K562 (cell line): Measurements from ENCODE around the gene PPIP5K2. TPM values are rescaled to one million over a fixed set of nuclear protein-coding genes. Genes with fewer than 3 reads are reported as not detected.

ENCODE experiments used
- ETV5 ChIP-seq: sonication (generic); formaldehyde crosslinking; IDR thresholded peaks from 2 replicates; pipeline ENCODE4 v1.4.0; 2020; ENCODE audit warnings: low read depth, mild to moderate bottlenecking, missing genetic modification reagents
- GMEB1 ChIP-seq: fragments of 250-450 bp; sonication (Bioruptor Pico); IDR thresholded peaks from 2 replicates; pipeline ENCODE4 v1.4.0; 2020; ENCODE audit warnings: mild to moderate bottlenecking
- HOXB6 ChIP-seq: fragments of 250-450 bp; sonication (Bioruptor Pico); IDR thresholded peaks from 2 replicates; pipeline ENCODE4 v1.5.1; 2022; ENCODE audit warnings: mild to moderate bottlenecking, borderline replicate concordance
- KDM2B ChIP-seq: fragments of 250-450 bp; sonication (Bioruptor Pico); IDR thresholded peaks from 2 replicates; pipeline ENCODE4 v1.8.0; 2021; ENCODE audit warnings: mild to moderate bottlenecking, moderate library complexity
- KLF10 ChIP-seq: fragments of 250-450 bp; sonication (Bioruptor Pico); IDR thresholded peaks from 2 replicates; pipeline ENCODE4 v1.6.1; 2021; ENCODE audit warnings: matching md5 sums
- MCM3 ChIP-seq: fragments of 450-650 bp; IDR thresholded peaks from 2 replicates; pipeline ENCODE4 v1.6.1; 2016
- OTX1 ChIP-seq: fragments of 450-650 bp; formaldehyde crosslinking; IDR thresholded peaks from 2 replicates; pipeline ENCODE4 v1.4.0; 2022; ENCODE audit warnings: mild to moderate bottlenecking
- PHF21A ChIP-seq: fragments of 450-650 bp; IDR thresholded peaks from 2 replicates; pipeline ENCODE4 v1.6.1; 2017; ENCODE audit warnings: low read depth, borderline replicate concordance
- POLR2H ChIP-seq: IDR thresholded peaks from 2 replicates; pipeline ENCODE4 v1.6.1; 2016; ENCODE audit warnings: missing genetic modification characterization, low read depth, mild to moderate bottlenecking, control low read depth, missing compliant biosample characterization, moderate library complexity
- PRMT5 ChIP-seq: sonication (generic); formaldehyde crosslinking; IDR thresholded peaks from 2 replicates; pipeline ENCODE4 v1.5.0; 2020; ENCODE audit warnings: missing genetic modification reagents
- PRPF4 ChIP-seq: fragments of 200-400 bp; formaldehyde crosslinking; IDR thresholded peaks from one replicate; pipeline ENCODE4 v1.6.1; 2017; ENCODE audit warnings: low read length, low read depth, mild to moderate bottlenecking; ENCODE audit not compliant: insufficient read depth, poor library complexity, severe bottlenecking
- RBFOX2 ChIP-seq: fragments of 200-400 bp; formaldehyde crosslinking; IDR thresholded peaks from 2 replicates; pipeline ENCODE4 v1.6.1; 2017; ENCODE audit warnings: low read depth, mild to moderate bottlenecking, low read length, moderate library complexity
- SOX6 ChIP-seq: fragments of 450-650 bp; IDR thresholded peaks from 2 replicates; pipeline ENCODE4 v1.6.1; 2014; ENCODE audit warnings: mild to moderate bottlenecking
- XRCC4 ChIP-seq: IDR thresholded peaks from one replicate; pipeline ENCODE4 v1.6.1; 2011; ENCODE audit not compliant: insufficient read depth, insufficient read length; ENCODE audit errors: extremely low read depth
- XRCC5 ChIP-seq: fragments of 200-400 bp; formaldehyde crosslinking; IDR thresholded peaks from 2 replicates; pipeline ENCODE4 v1.6.1; 2017; ENCODE audit warnings: low read depth, mild to moderate bottlenecking, low read length
- ZBED1 ChIP-seq: IDR thresholded peaks from 2 replicates; pipeline ENCODE4 v1.6.1; 2014
- ZNF143 ChIP-seq: sonication (generic); formaldehyde crosslinking; IDR thresholded peaks from 2 replicates; pipeline ENCODE4 v1.9.0; 2022; ENCODE audit warnings: mild to moderate bottlenecking, missing genetic modification reagents
- ZNF165 ChIP-seq: fragments of 250-450 bp; sonication (Bioruptor Pico); IDR thresholded peaks from 2 replicates; pipeline ENCODE4 v1.4.0; 2020; ENCODE audit warnings: borderline replicate concordance
- ZNF253 ChIP-seq: fragments of 250-450 bp; sonication (Bioruptor Pico); conservative IDR thresholded peaks from 2 replicates; pipeline ENCODE4 v1.6.1; 2021; ENCODE audit warnings: mild to moderate bottlenecking
- ZNF699 ChIP-seq: fragments of 250-450 bp; sonication (Bioruptor Pico); IDR thresholded peaks from 2 replicates; pipeline ENCODE4 v1.8.0; 2021; ENCODE audit warnings: mild to moderate bottlenecking, moderate library complexity; ENCODE audit not compliant: insufficient replicate concordance
- polyA plus RNA-seq, 8 experiments: library from polyadenylated mRNA; depleted of rRNA in 4 of 8; stranded (reverse) in 5 of 8; unstranded in 3 of 8; fragments of >200 nt; fragmentation: Nextera tagmentation in 2 of 8; fragmentation: Illumina TruSeq in 1 of 8; extraction: Ambion mirVana in 2 of 8; extraction: Trizol in 1 of 8; gene quantifications; 2 replicates each; pipeline versions ENCODE4 v1.2.1 to v1.2.3, GENCODE V29; 2011 to 2014; ENCODE audit warnings: inconsistent platforms in 1 of 8, missing spikeins in 1 of 8
- total RNA-seq, 7 experiments: library from RNA; depleted of rRNA in 6 of 7; stranded (reverse); fragments of >200 nt in 6 of 7; fragmentation: Illumina TruSeq in 2 of 7; extraction: Trizol in 2 of 7; gene quantifications; 2 replicates each; pipeline versions ENCODE4 v1.2.1 to v1.2.3, GENCODE V29; 2011 to 2021; ENCODE audit warnings: low replicate concordance in 1 of 7
- TF ChIP-seq, protein P1 (sequence below): fragments of 250-450 bp; sonication (Bioruptor Pico); IDR thresholded peaks from 2 replicates; pipeline ENCODE4 v1.5.0; 2022; ENCODE audit warnings: mild to moderate bottlenecking
- TF ChIP-seq, protein P2 (sequence below): sonication (generic); formaldehyde crosslinking; IDR thresholded peaks from 2 replicates; pipeline ENCODE4 v1.9.0; 2022; ENCODE audit warnings: mild to moderate bottlenecking, missing genetic modification reagents
- TF ChIP-seq, protein P3 (sequence below), 2 experiments: fragments of 250-450 bp in 1 of 2; fragments of 450-650 bp in 1 of 2; sonication (Bioruptor Pico) in 1 of 2; IDR thresholded peaks; 2 replicates each; pipeline versions ENCODE4 v1.6.1 to v1.8.0; 2016 to 2021; ENCODE audit warnings: mild to moderate bottlenecking in 2 of 2, moderate library complexity in 2 of 2, missing compliant biosample characterization in 1 of 2, missing genetic modification characterization in 1 of 2

PPIP5K2 gene
- total and polyA plus RNA-seq, 9 of the 15 experiments (the other 6 are each of a cell fraction or from before 2014, with no cell fraction given): 39.4 to 150 (median 99.1) TPM

DNA sequence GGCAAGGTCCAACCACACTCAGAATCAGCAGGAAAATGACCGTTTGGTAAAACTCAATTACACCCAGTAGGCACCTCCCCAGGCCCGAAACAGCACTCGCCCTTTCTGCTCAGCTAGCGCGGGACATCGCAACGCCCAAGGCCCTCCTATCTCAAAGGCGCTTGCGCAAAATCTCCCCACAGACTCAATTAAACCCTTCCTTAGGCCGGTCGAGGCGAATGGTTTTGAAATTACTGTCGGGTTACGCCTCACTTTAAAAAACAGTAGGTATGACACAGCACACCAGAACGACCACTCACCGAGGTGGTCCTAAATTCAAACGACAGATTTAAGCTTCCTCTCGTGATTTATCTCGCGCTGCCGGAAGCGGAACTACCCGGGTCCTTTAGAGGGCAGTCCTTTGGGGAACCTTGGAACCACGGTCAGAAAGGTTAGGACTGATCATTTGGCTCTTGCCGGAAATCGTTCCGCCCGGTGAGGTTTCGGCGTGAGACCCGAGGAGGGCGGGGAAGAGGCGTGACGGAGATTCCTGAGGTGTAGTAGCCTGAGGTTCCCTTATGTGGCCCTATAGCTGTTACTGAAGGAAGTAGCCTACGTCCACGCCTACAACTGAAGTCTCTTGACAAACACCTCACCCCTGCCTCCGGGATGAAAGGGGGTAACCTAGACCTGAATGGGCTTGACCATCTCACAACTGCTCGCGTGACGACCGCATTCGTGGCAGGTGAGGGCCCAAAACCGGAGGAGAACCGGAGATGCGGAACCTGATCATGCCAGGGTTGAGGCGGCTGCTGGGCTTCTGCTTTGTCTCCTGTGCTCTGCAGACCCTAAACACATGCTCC, at the start of gene PPIP5K2, which contains the start of gene GIN1 (continued):
- TF ChIP-seq, protein P1, sequence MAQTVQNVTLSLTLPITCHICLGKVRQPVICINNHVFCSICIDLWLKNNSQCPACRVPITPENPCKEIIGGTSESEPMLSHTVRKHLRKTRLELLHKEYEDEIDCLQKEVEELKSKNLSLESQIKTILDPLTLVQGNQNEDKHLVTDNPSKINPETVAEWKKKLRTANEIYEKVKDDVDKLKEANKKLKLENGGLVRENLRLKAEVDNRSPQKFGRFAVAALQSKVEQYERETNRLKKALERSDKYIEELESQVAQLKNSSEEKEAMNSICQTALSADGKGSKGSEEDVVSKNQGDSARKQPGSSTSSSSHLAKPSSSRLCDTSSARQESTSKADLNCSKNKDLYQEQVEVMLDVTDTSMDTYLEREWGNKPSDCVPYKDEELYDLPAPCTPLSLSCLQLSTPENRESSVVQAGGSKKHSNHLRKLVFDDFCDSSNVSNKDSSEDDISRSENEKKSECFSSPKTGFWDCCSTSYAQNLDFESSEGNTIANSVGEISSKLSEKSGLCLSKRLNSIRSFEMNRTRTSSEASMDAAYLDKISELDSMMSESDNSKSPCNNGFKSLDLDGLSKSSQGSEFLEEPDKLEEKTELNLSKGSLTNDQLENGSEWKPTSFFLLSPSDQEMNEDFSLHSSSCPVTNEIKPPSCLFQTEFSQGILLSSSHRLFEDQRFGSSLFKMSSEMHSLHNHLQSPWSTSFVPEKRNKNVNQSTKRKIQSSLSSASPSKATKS: no peak
- no peak for TF ChIP-seq KLF10 (CRISPR knock-in tag)
- no peak for TF ChIP-seq PRMT5
- no peak for TF ChIP-seq PRPF4
- TF ChIP-seq PHF21A: 0 out of 2 replicates have a peak, but pooled peaks have one; percentile 25
- TF ChIP-seq OTX1 (CRISPR knock-in tag): no peak
- TF ChIP-seq KDM2B (CRISPR knock-in tag): no peak
- peak; percentile 11; the same call in 1 of the 2 replicates for TF ChIP-seq GMEB1
- TF ChIP-seq, protein P2, sequence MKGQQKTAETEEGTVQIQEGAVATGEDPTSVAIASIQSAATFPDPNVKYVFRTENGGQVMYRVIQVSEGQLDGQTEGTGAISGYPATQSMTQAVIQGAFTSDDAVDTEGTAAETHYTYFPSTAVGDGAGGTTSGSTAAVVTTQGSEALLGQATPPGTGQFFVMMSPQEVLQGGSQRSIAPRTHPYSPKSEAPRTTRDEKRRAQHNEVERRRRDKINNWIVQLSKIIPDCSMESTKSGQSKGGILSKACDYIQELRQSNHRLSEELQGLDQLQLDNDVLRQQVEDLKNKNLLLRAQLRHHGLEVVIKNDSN (CRISPR knock-in tag): no peak
- no peak for TF ChIP-seq MCM3
- peak; percentile 76 for TF ChIP-seq POLR2H (tag)
- peak; percentile 85 for TF ChIP-seq SOX6
- TF ChIP-seq ZNF253 (CRISPR knock-in tag): no peak
- TF ChIP-seq ZNF165 (CRISPR knock-in tag): no peak
- TF ChIP-seq RBFOX2: peak; percentile 78
- TF ChIP-seq XRCC4: no peak
- 0 out of 2 replicates have a peak, but pooled peaks have one; percentile 23 for TF ChIP-seq ZBED1
- peak; percentile 78; the same call in 1 of the 2 replicates for TF ChIP-seq XRCC5
- peak; percentile 85 for TF ChIP-seq ETV5 (CRISPR knock-in tag)
- TF ChIP-seq HOXB6 (CRISPR knock-in tag): no peak
- TF ChIP-seq, protein P3, sequence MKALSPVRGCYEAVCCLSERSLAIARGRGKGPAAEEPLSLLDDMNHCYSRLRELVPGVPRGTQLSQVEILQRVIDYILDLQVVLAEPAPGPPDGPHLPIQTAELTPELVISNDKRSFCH (CRISPR knock-in tag; IDR thresholded peaks at IDR 0.05): no peak
- TF ChIP-seq, protein P3 (tag; IDR thresholded peaks at IDR 0.05): peak; percentile 82
- no peak for TF ChIP-seq ZNF143 (CRISPR knock-in tag)
- no peak for TF ChIP-seq ZNF699 (CRISPR knock-in tag)
